GM21360 (cell line): ENCODE data around the gene FHDC1.
"Not testable (repeated sequence)": the region's sequence is repeated elsewhere in the genome, so short reads cannot be mapped to it uniquely, and the experiment has no call there.

ENCODE experiments used
- ATAC-seq: cut with Tn5 transposase; IDR thresholded peaks from one replicate; pipeline ENCODE4 v1.9.1; 2021; ENCODE audit warnings: mild to moderate bottlenecking, moderate library complexity; ENCODE audit not compliant: unreplicated experiment

The FHDC1 gene, protein sequence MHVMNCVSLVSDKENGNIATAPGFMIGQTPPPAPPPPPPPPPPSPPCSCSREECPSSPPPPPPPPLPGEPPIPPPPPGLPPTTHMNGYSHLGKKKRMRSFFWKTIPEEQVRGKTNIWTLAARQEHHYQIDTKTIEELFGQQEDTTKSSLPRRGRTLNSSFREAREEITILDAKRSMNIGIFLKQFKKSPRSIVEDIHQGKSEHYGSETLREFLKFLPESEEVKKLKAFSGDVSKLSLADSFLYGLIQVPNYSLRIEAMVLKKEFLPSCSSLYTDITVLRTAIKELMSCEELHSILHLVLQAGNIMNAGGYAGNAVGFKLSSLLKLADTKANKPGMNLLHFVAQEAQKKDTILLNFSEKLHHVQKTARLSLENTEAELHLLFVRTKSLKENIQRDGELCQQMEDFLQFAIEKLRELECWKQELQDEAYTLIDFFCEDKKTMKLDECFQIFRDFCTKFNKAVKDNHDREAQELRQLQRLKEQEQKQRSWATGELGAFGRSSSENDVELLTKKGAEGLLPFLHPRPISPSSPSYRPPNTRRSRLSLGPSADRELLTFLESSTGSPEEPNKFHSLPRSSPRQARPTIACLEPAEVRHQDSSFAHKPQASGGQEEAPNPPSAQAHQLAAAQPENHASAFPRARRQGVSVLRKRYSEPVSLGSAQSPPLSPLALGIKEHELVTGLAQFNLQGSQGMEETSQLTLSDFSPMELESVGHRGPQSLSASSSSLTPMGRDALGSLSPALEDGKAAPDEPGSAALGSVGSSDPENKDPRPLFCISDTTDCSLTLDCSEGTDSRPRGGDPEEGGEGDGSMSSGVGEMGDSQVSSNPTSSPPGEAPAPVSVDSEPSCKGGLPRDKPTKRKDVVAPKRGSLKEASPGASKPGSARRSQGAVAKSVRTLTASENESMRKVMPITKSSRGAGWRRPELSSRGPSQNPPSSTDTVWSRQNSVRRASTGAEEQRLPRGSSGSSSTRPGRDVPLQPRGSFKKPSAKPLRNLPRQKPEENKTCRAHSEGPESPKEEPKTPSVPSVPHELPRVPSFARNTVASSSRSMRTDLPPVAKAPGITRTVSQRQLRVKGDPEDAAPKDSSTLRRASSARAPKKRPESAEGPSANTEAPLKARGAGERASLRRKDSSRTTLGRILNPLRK

DNA sequence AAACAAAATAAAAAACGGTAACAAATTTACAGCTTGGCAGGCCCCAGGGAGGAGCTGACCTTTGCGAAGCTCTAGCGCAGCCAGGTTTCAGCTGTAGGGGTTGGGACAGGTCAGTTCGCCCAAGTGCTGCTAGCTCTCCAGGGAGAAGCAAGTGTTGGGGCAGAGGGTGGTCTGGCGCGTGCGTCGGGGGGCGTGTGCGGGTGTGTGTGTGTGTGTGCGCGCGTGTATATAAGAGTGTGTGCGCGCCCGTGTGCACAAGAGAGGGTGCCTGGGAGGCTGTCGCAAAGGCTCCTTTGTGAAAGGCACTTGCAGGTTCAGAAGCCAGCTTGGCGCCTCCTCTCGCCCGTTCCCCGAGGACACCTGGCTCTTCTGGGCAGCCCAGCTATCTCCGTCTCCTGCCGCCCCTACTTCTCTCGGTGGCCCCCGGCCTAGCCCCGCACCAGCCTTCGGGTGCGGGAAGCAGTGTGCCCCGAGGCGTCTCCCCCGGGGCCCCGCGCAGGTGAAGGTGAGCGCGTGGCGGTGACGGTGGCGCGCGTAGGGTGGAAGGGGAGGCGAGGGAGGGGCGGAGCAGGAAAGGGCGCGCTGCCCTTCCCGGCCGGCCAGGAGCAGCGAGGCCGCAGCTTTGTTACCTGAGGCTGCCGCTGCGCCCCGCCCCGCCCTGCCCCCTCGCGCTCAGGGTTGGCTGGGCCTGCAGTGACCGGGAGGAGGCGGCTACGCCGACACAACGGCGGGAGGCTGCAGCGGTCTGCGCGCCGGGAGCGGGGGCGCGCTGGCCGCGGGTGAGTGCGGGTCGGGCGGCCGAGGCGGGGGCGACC lies at the start of gene FHDC1:
Gene FHDC1, plus strand, starts transcription at position 693 of the 815 bp plus-strand sequence. CDS start 6,735 bp downstream, outside the sequence.
- no peak for ATAC-seq

- ATAC-seq, result no peak
These were observed 48.1 kb upstream of the FHDC1 start for GRCh38 chr4:152887981-152888380.

GRCh38 chr4:152892974-152893373 lies 43.1 kb upstream of the FHDC1 start:
- ATAC-seq, result no peak

- ATAC-seq, result no peak
These were observed 41.5 kb upstream of the FHDC1 start for GRCh38 chr4:152894673-152895072.

- no peak for ATAC-seq
These were observed 39.3 kb upstream of the FHDC1 start for GRCh38 chr4:152896811-152897210.

GRCh38 chr4:152898133-152898532 lies 38.0 kb upstream of the FHDC1 start:
- ATAC-seq, result not testable (repeated sequence)

- no peak for ATAC-seq
These were observed 37.5 kb upstream of the FHDC1 start for GRCh38 chr4:152898606-152899005.

- ATAC-seq, result no peak
These were observed 35.7 kb upstream of the FHDC1 start for GRCh38 chr4:152900395-152900794.

DNA sequence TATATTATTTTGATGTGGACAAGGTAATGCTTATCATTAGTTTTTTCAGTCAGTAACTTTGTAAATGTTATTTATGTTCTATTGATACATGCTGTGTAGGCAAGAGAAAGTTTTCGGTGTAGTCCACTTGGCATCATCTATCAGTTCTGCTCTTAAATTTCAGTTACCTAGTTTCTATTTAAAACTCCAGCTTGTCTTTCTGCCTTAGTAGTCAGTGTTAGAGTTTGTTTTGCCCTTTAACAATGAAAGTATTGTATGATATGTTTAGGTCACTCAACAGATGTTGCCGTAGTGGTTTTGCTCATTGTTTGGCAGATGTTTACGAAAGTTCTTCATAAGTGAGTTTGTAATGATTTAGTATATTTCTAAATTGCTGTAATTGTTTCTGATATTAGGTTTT lies 34.9 kb upstream of the FHDC1 start:
- ATAC-seq, result no peak

- no peak for ATAC-seq
These were observed 32.5 kb upstream of the FHDC1 start for GRCh38 chr4:152903658-152904057.

GRCh38 chr4:152909901-152910300 lies 26.2 kb upstream of the FHDC1 start:
- no peak for ATAC-seq

DNA sequence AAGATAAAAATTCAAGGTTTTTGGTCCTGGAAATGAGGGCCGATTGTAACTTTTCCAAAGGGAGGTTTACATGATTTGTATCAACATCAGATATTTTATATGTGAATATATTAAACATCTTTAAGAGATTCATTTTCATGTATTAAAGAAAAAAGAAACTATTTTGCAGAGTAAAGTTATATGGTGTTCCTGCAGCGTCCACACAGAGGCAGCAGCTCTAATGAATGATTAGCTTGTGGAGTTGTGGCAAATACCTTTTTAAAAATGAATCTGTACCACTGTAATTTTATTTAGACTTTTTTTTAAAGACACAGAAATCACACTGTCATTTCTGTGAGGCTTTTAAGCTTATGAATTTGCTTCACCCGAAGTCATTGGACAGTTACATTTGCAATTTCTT lies 25.6 kb upstream of the FHDC1 start:
- no peak for ATAC-seq

GRCh38 chr4:152917543-152918395 lies 18.4 kb upstream of the FHDC1 start:
- no peak for ATAC-seq

DNA sequence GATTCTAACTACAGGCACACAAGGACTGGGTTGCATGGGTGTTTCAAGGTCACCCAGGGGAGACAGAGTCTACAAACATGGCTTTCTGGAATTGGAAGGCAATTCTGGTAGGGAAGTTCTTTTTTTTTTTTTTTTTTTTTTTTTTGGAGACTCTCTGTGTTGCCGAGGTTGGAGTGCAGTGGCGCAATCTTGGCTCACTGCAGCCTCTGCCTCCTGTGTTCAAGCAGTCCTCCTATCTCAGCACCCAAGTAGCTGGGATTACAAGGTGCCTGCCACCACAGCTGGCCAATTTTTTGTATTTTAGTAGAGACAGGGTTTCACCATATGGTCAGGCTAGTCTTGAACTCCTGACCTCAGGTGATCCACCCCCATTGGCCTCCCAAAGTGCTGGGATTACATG lies 16.3 kb upstream of the FHDC1 start:
- ATAC-seq, result no peak

- ATAC-seq, result no peak
These were observed 15.4 kb upstream of the FHDC1 start for GRCh38 chr4:152920768-152921167.

DNA sequence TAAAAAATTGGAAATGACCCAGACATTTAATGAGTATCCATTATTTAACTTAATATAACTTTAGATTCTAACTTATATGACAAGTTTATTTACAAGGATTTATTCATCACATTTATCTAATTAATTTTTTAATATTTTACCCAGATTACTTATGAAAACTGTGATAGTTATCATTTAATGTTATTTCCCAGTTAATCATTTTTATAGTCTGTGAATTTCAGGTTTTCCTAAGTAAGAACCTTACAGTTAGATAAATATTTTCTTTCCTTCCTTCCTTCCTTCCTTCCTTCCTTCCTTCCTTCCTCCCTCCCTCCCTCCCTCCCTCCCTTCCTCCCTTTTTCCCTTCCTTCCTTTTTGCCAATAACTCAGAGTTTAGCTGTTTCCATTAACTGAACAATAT lies 14.8 kb upstream of the FHDC1 start:
- no peak for ATAC-seq

DNA sequence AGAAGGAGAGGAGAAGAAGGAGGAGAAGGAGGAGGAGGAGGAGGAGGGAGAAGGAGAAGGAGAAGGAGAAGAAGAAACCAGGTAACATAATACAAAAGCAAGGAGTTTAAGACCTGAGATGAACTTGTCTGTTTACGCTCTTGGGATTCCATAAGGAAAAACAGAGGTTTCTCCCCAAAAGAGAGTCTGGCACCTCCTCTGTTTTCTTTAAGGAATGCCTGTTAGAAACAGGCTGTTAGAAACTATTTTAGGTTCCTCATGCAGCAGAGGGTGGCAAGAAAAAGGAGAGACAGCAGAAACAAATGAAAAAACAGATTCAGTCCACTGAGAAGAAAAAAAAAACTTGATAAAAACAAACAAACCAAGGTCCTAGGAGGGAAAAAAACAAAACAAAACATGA lies 10.3 kb upstream of the FHDC1 start:
- no peak for ATAC-seq

DNA sequence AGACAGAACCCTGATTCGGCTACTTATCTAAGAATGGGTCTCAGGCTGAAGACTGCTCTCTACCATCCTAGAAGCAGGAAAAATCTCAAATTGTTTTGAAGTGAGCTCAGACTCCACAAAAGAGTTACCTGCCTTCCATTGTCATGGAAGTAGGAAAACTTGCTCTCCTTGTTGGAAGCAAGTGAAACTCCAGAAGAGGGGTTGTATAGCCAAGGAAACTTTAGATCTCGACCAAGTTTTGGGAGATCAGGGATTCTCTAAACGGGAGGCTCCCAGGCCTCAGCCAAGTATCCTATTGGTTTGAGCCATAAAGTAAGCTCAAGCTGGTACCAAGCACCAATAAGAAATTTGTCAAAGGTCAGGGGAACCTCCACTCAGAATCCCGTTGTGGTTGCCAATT lies 9.2 kb upstream of the FHDC1 start:
- ATAC-seq, result no peak

DNA sequence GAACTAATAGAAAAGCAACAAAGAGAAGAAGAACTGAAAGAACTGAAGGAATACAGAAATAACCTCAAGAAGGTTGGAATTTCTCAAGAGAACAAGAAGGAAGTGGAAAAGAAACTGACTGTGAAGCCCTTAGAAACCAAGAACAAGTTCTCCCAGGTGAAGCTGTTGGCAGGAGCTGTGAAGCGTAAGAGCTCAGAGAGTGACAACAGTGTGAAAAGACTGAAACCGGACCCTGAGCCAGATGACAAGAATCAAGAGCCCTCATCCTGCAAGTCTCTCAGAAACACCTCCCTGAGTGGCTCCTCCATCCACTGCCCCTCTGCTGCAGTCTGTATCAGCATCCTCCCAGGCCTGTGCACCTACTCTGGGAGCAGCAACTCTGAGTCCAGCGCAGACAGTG lies 8.4 kb upstream of the FHDC1 start:
- ATAC-seq, result peak; percentile 77

DNA sequence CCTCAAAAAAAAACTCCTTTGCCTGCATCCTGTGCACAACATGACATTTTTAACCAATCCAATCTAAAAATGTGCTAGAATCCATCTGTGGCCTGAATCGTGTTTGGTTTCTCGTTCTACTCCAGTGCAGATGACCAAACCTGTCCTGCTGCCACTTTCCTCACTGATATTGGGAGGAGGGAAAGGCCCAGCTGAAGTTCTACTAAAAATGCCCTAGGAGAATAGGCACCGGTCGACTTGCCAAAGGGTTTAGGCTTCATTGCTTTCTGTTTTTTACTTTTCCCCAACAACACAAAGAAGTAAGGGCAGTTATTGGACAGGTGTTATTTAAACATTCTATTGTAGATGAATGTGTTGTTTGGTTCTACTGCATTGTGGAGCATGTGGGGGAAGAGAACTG lies 7.8 kb upstream of the FHDC1 start:
- ATAC-seq, result no peak
